Endothelial cell of umbilical vein (primary cell): ENCODE data around the gene SLC8A1.

ENCODE experiments used
- CTCF ChIP-seq, 2 donors: IDR thresholded peaks; 1 replicate in 1 of 2; 2 replicates in 1 of 2; pipeline ENCODE4 v1.5.1; 2011; ENCODE audit warnings: low read length in 2 of 2, mild to moderate bottlenecking in 2 of 2, moderate library complexity in 2 of 2, control low read depth in 1 of 2, inconsistent platforms in 1 of 2, low read depth in 1 of 2; ENCODE audit not compliant: insufficient read depth in 1 of 2; ENCODE audit errors: extremely low read depth in 1 of 2
- EZH2 ChIP-seq: IDR thresholded peaks from 2 replicates; pipeline ENCODE4 v1.6.1; 2012; ENCODE audit warnings: borderline replicate concordance, low read depth, mild to moderate bottlenecking, moderate library complexity, low read length, inconsistent platforms; ENCODE audit not compliant: severe bottlenecking

- TF ChIP-seq CTCF (IDR thresholded peaks at IDR 0.05; ENCODE audit: extremely low read depth in 1 of 2, insufficient read depth in 1 of 2, low read depth in 1 of 2, low read length in 2 of 2) (no peak), EZH2 (no peak)
Observed at GRCh38 chr2:40148334-40148733, 303.6 kb downstream of the SLC8A1 start.
